BLaER1 (cell line): Measurements from ENCODE around the gene CDC6.

Experiments used
- H3K27ac ChIP-seq: shearing (Covaris generic); formaldehyde crosslinking; 2 replicates; pipeline ENCODE4 v1.8.1; 2022
- H3K27me3 ChIP-seq: shearing (Covaris generic); formaldehyde crosslinking; 2 replicates; pipeline ENCODE4 v1.8.1; 2022
- H3K36me3 ChIP-seq: shearing (Covaris generic); formaldehyde crosslinking; 2 replicates; pipeline ENCODE4 v1.8.1; 2022
- H3K4me1 ChIP-seq: shearing (Covaris generic); formaldehyde crosslinking; 2 replicates; pipeline ENCODE4 v1.8.1; 2022
- H3K4me2 ChIP-seq: shearing (Covaris generic); formaldehyde crosslinking; 2 replicates; pipeline ENCODE4 v1.8.1; 2022
- H3K4me3 ChIP-seq: shearing (Covaris generic); formaldehyde crosslinking; 2 replicates; pipeline ENCODE4 v1.8.1; 2022
- H3K9ac ChIP-seq: shearing (Covaris generic); formaldehyde crosslinking; 2 replicates; pipeline ENCODE4 v1.8.1; 2022
- H3K9me3 ChIP-seq: shearing (Covaris generic); formaldehyde crosslinking; 2 replicates; pipeline ENCODE4 v1.8.1; 2022
- H4K20me1 ChIP-seq: shearing (Covaris generic); formaldehyde crosslinking; 2 replicates; pipeline ENCODE4 v1.8.1; 2022
- Cebpa-rat ChIP-seq: shearing (Covaris generic); IDR thresholded peaks from 2 replicates; pipeline ENCODE4 v1.8.1; 2022

Gene CDC6

GRCh38 chr17:40327735-40328385 lies 40.2 kb downstream of the CDC6 start:
- no peak overlapping the region; the same call in 1 of the 2 replicates for H3K9ac ChIP-seq
- H3K9me3 ChIP-seq: no peaks in the 10 kb centered on the region
- H3K27me3 ChIP-seq: no peaks in the 10 kb centered on the region
- H4K20me1 ChIP-seq: peaks cover 78% of the 10 kb centered on the region
- no peak overlapping the region for H3K4me3 ChIP-seq
- peak overlapping the region; percentile 100 for H3K4me2 ChIP-seq
- peaks cover 20% of the 10 kb centered on the region; the same call in 1 of the 2 replicates for H3K36me3 ChIP-seq
- 0 out of 2 replicates have a peak overlapping the region, but pooled peaks have one; percentile 5 for H3K27ac ChIP-seq
- no peak for TF ChIP-seq Cebpa-rat
- peaks cover 97% of the 10 kb centered on the region for H3K4me1 ChIP-seq

- TF ChIP-seq Cebpa-rat: no peak
- Histone ChIP-seq H3K4me2 (peak overlapping the region; percentile 100), H3K27me3 (no peaks in the 10 kb centered on the region), H3K9ac (no peak overlapping the region), H3K9me3 (no peaks in the 10 kb centered on the region), H3K4me1 (peaks cover 97% of the 10 kb centered on the region), H3K4me3 (no peak overlapping the region), H3K27ac (no peak overlapping the region), H4K20me1 (peaks cover 72% of the 10 kb centered on the region), H3K36me3 (peaks cover 25% of the 10 kb centered on the region)
Observed at GRCh38 chr17:40328386-40328766, 40.7 kb downstream of the CDC6 start.

- peak overlapping the region; percentile 52 for H3K9ac ChIP-seq
- TF ChIP-seq Cebpa-rat: no peak
- H3K36me3 ChIP-seq: peaks cover 32% of the 10 kb centered on the region
- H3K4me2 ChIP-seq: peak overlapping the region; percentile 87
- H3K4me1 ChIP-seq: peaks cover 97% of the 10 kb centered on the region
- peaks cover 62% of the 10 kb centered on the region for H4K20me1 ChIP-seq
- H3K4me3 ChIP-seq: peak overlapping the region; percentile 22; the same call in 1 of the 2 replicates
- no peaks in the 10 kb centered on the region for H3K9me3 ChIP-seq
- H3K27me3 ChIP-seq: no peaks in the 10 kb centered on the region
- H3K27ac ChIP-seq: peak overlapping the region; percentile 70
Observed at GRCh38 chr17:40329839-40330794, 42.4 kb downstream of the CDC6 start.

- peaks cover 90% of the 10 kb centered on the region for H3K4me1 ChIP-seq
- peak overlapping the region; percentile 87 for H3K4me2 ChIP-seq
- H3K27me3 ChIP-seq: no peaks in the 10 kb centered on the region
- peaks cover 54% of the 10 kb centered on the region for H4K20me1 ChIP-seq
- peak overlapping the region; percentile 70 for H3K27ac ChIP-seq
- no peak for TF ChIP-seq Cebpa-rat
- 0 out of 2 replicates have a peak overlapping the region, but pooled peaks have one; percentile 22 for H3K4me3 ChIP-seq
- peaks cover 32% of the 10 kb centered on the region for H3K36me3 ChIP-seq
- H3K9ac ChIP-seq: peak overlapping the region; percentile 52
- H3K9me3 ChIP-seq: no peaks in the 10 kb centered on the region
Observed at GRCh38 chr17:40330850-40331470, 43.3 kb downstream of the CDC6 start.

GRCh38 chr17:40331743-40332641 lies 44.3 kb downstream of the CDC6 start:
- Histone ChIP-seq H4K20me1 (peaks cover 43% of the 10 kb centered on the region), H3K9ac (peak overlapping the region; percentile 25)
- TF ChIP-seq Cebpa-rat: no peak

GRCh38 chr17:40333781-40334448 lies 46.2 kb downstream of the CDC6 start:
- H3K27me3 ChIP-seq: no peaks in the 10 kb centered on the region
- peaks cover 32% of the 10 kb centered on the region for H3K36me3 ChIP-seq
- peaks cover 86% of the 10 kb centered on the region for H3K4me1 ChIP-seq
- peaks cover 30% of the 10 kb centered on the region for H4K20me1 ChIP-seq
- H3K4me3 ChIP-seq: no peak overlapping the region
- peak overlapping the region; percentile 64 for H3K4me2 ChIP-seq
- no peak for TF ChIP-seq Cebpa-rat
- H3K27ac ChIP-seq: peak overlapping the region; percentile 44; the same call in 1 of the 2 replicates
- H3K9me3 ChIP-seq: no peaks in the 10 kb centered on the region
- H3K9ac ChIP-seq: no peak overlapping the region

More at GRCh38 chr17:40331743-40332641, 44.3 kb downstream of the CDC6 start:
- Histone ChIP-seq H3K9me3 (no peaks in the 10 kb centered on the region), H3K4me2 (peak overlapping the region; percentile 87), H3K27ac (peak overlapping the region; percentile 70), H3K36me3 (peaks cover 32% of the 10 kb centered on the region), H3K27me3 (no peaks in the 10 kb centered on the region), H3K4me1 (peaks cover 83% of the 10 kb centered on the region), H3K4me3 (no peak overlapping the region)

- Histone ChIP-seq H4K20me1 (peaks cover 22% of the 10 kb centered on the region), H3K36me3 (peaks cover 32% of the 10 kb centered on the region), H3K27me3 (no peaks in the 10 kb centered on the region), H3K9ac (no peak overlapping the region), H3K4me2 (no peak overlapping the region), H3K27ac (no peak overlapping the region), H3K4me1 (peaks cover 86% of the 10 kb centered on the region), H3K4me3 (no peak overlapping the region), H3K9me3 (no peaks in the 10 kb centered on the region)
- no peak for TF ChIP-seq Cebpa-rat
Observed at GRCh38 chr17:40335620-40336019, 47.9 kb downstream of the CDC6 start.

GRCh38 chr17:40337351-40337750 lies 49.7 kb downstream of the CDC6 start:
- H3K27ac ChIP-seq: peak overlapping the region; percentile 87
- TF ChIP-seq Cebpa-rat: no peak

More at GRCh38 chr17:40337351-40337750, 49.7 kb downstream of the CDC6 start:
- Histone ChIP-seq H3K9me3 (no peaks in the 10 kb centered on the region), H3K4me2 (peak overlapping the region; percentile 97), H3K36me3 (peaks cover 16% of the 10 kb centered on the region; the same call in 1 of the 2 replicates), H3K9ac (peak overlapping the region; percentile 38; the same call in 1 of the 2 replicates), H4K20me1 (0 out of 2 replicates have a peak, but pooled peaks cover 8% of the 10 kb centered on the region), H3K27me3 (no peaks in the 10 kb centered on the region), H3K4me1 (peaks cover 77% of the 10 kb centered on the region), H3K4me3 (no peak overlapping the region)
